GM12875 (cell line): ENCODE data around the gene HLA-DPA1.

ENCODE experiments used
- H3K4me3 ChIP-seq: one replicate; pipeline ENCODE4 v1.5.1; 2011; ENCODE audit warnings: low read depth, low read length, control low read depth
- CTCF ChIP-seq: IDR thresholded peaks from 2 replicates; pipeline ENCODE4 v1.5.1; 2011; ENCODE audit warnings: low read depth, mild to moderate bottlenecking, control low read depth, inconsistent platforms, low read length, moderate library complexity, borderline replicate concordance; ENCODE audit not compliant: insufficient read depth

Gene HLA-DPA1

GRCh38 chr6:33023536-33023935 lies 49.9 kb downstream of the HLA-DPA1 start:
- no peak overlapping the region for H3K4me3 ChIP-seq
- no peak for TF ChIP-seq CTCF

GRCh38 chr6:33021917-33022316 lies 51.5 kb downstream of the HLA-DPA1 start:
- no peak overlapping the region for H3K4me3 ChIP-seq
- TF ChIP-seq CTCF: no peak

DNA sequence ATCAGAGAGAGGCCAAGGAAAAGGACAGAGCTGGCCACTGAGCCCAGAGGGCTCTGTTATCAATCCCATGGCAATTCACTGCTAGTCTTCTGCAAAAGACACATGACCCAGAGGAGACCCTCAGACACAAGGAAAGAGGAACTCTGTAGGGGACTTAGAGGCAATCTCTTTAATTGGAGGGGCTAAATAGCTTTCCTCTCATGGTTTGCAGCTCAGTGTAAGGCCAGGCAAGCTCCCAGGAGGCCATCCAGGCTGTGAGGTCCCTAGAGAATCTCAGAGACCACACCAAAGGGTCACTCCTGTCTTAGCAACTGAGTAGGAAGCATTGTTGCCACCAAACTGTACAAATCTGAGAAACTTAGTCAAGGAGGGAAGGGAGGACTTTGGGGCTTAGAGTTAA lies 54.1 kb downstream of the HLA-DPA1 start:
- no peak for TF ChIP-seq CTCF
- H3K4me3 ChIP-seq: no peak overlapping the region

- no peak overlapping the region for H3K4me3 ChIP-seq
- no peak for TF ChIP-seq CTCF
Observed at GRCh38 chr6:33018904-33019303, 54.5 kb downstream of the HLA-DPA1 start.

DNA sequence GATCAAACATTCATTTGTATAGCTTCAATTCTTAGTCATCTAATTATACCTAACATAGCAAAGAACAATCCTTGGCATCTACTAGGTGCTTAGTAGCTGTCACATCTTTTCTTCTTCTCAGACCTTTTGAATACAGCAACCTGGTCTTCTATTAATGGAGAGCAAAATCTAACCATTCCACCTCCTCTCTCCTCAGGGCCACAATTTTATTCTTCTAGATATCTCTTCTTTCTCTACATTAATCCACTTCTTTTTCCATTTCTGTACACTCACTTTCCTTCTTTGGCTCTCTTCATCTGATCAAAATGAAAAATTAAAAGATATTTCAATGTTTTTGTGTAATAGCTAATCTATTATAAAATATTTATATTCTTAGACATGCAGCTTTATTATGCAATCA lies 55.0 kb downstream of the HLA-DPA1 start:
- no peak overlapping the region for H3K4me3 ChIP-seq
- no peak for TF ChIP-seq CTCF

DNA sequence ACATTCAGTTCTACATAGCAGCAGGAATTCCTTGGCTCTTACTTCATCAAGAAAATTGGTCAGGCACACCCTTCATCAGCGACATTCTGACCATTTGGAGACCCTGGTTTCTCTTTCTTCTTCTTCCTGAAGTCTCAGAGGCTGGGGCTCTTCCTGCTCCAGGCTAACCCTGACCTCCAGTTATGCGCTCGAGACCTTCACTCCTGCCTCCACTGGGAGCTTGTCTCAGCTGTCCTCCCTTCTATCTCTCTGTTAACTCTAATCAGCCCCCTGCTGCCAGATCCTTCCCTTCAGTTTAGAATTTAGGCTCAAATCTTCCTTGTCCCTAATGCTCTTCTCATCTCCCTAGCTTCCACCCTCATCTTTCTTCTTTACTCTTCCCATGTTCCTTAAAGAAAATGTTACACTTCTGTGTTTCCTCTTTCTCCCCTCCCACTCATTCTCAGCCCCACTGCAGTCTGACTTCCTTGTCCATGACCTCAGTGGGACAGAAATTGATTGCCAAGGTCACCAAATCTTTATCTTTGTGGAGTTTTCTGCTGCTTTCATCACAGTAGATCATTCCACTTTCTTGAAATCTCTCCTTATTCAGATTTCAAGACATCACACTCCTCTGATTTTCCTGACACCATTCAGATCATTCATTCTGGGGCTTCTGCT lies 55.6 kb downstream of the HLA-DPA1 start:
- TF ChIP-seq CTCF: no peak
- H3K4me3 ChIP-seq: no peak overlapping the region

- TF ChIP-seq CTCF: no peak
- H3K4me3 ChIP-seq: no peak overlapping the region
Observed at GRCh38 chr6:33017018-33017417, 56.4 kb downstream of the HLA-DPA1 start.
